Thyroid gland (tissue), 4 donors: ENCODE results near the gene INTS1. TPM values are rescaled to one million over a fixed set of nuclear protein-coding genes. Genes with fewer than 3 reads are reported as not detected.
A peak's percentile ranks its signal among the peaks of the same experiment; 100 is the strongest.

ENCODE experiments used
- DNase-seq, 2 donors: peaks; one replicate each; pipeline ENCODE4 v3.0.0-alpha.2; 2019
- H3K27ac ChIP-seq, 3 donors: fragments of 200-600 bp; sonication (generic); 1 replicate in 2 of 3; 2 replicates in 1 of 3; pipeline ENCODE4 v1.5.1; 2016 to 2019; ENCODE audit warnings: mild to moderate bottlenecking in 1 of 3, moderate library complexity in 1 of 3
- H3K27me3 ChIP-seq: fragments of 200-600 bp; sonication (generic); one replicate; pipeline ENCODE4 v1.5.1; 2019
- H3K36me3 ChIP-seq, 2 donors: fragments of 200-600 bp; sonication (generic); one replicate each; pipeline ENCODE4 v1.5.1; 2016 to 2019
- H3K4me1 ChIP-seq, 2 donors: fragments of 200-600 bp; sonication (generic); one replicate each; pipeline ENCODE4 v1.5.1; 2017 to 2019
- H3K4me3 ChIP-seq, 3 donors: fragments of 200-600 bp; sonication (generic); replicated peaks in 1 of 3; 1 replicate in 2 of 3; 2 replicates in 1 of 3; pipeline ENCODE4 v1.5.1; 2016; ENCODE audit warnings: mild to moderate bottlenecking in 1 of 3
- H3K9me3 ChIP-seq: fragments of 200-600 bp; sonication (generic); one replicate; pipeline ENCODE4 v1.5.1; 2017
- POLR2A ChIP-seq, 2 donors: fragments of 450-650 bp; IDR thresholded peaks; one replicate each; pipeline ENCODE4 v1.6.1; 2017; ENCODE audit warnings: antibody characterized with exemption in 2 of 2, mild to moderate bottlenecking in 2 of 2, moderate library complexity in 1 of 2
- whole genome bisulfite sequencing, 2 donors: methylation state at CpG; one replicate each; pipeline ENCODE4 v1.1.5; 2017; 5-methylcytosine and 5-hydroxymethylcytosine counted together
- intact Hi-C: fragments of 100-400 bp; cut with DNase I; formaldehyde crosslinking; loops from one replicate; pipeline ENCODE4 v1.15.1; 2023
- total RNA-seq, 4 donors: library from RNA; depleted of rRNA; stranded (reverse); fragments of >200 nt; gene quantifications; one replicate each; pipeline ENCODE4 v1.2.3, GENCODE V29; 2016
- TF ChIP-seq, protein P1 (sequence below), 6 experiments: fragments of 200-600 bp in 3 of 6; fragments of 450-650 bp in 3 of 6; sonication (generic) in 3 of 6; IDR thresholded peaks; one replicate each; pipeline ENCODE4 v1.5.1; 2016 to 2019; ENCODE audit warnings: antibody characterized with exemption in 6 of 6, mild to moderate bottlenecking in 2 of 6, inconsistent platforms in 1 of 6, moderate library complexity in 1 of 6

INTS1 gene
- total RNA-seq, 4 donors from 2014 or later = 34.5 to 72.3 (median 65.5) TPM

DNA sequence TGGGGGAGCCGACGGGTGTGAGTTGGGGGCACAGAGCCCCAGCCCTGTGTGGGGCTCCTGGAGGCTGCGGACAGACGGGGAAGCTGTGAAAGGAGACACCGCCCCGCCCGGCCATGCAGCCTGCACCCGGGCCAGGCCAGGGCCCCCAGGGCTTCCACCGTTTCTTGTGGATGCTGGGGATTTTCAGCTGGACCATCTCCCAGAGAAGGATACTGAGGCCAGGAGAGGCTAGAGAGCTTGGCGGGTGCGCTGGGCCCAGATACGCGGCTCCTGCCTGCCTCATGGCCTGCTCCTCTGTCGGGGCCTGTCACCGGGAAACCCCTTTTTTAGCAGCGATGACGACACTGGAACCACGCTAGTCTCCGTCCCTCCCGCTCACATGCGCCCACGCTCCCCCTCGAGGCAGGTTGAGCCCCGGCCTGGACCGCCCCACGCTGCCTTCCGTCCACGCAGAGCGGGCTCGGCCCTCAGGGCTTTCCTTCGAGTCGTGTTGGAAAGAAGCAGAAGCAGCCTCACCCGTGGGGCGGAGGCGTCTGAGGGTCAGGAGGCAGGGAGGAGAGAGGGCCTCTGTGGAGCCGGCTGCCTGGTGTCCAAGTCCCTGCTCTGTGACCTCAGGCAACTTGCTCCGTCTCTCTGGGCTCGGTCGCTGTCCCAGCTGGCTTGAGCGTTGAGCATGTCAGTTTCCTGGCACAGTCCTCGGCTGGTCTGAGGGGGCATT lies 40.1 kb upstream of the INTS1 start:
- Histone ChIP-seq H3K27ac (no peak overlapping the region), H3K27me3 (no peaks in the 10 kb centered on the region), H3K4me3 (no peak overlapping the region), H3K4me1 (no peaks in the 10 kb centered on the region), H3K9me3 (no peaks in the 10 kb centered on the region), H3K36me3 (peaks cover 27% of the 10 kb centered on the region in 2 donors)
- TF ChIP-seq, protein P1, sequence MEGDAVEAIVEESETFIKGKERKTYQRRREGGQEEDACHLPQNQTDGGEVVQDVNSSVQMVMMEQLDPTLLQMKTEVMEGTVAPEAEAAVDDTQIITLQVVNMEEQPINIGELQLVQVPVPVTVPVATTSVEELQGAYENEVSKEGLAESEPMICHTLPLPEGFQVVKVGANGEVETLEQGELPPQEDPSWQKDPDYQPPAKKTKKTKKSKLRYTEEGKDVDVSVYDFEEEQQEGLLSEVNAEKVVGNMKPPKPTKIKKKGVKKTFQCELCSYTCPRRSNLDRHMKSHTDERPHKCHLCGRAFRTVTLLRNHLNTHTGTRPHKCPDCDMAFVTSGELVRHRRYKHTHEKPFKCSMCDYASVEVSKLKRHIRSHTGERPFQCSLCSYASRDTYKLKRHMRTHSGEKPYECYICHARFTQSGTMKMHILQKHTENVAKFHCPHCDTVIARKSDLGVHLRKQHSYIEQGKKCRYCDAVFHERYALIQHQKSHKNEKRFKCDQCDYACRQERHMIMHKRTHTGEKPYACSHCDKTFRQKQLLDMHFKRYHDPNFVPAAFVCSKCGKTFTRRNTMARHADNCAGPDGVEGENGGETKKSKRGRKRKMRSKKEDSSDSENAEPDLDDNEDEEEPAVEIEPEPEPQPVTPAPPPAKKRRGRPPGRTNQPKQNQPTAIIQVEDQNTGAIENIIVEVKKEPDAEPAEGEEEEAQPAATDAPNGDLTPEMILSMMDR (IDR thresholded peaks at IDR 0.05) = no peak
- TF ChIP-seq POLR2A (IDR thresholded peaks at IDR 0.05) = no peak
- WGBS, 2 donors = 78 to 88% methylated on average over 28 to 32 of the region's 41 CpGs
- no peak for DNase-seq
- intact Hi-C loops = no loop called here

DNA sequence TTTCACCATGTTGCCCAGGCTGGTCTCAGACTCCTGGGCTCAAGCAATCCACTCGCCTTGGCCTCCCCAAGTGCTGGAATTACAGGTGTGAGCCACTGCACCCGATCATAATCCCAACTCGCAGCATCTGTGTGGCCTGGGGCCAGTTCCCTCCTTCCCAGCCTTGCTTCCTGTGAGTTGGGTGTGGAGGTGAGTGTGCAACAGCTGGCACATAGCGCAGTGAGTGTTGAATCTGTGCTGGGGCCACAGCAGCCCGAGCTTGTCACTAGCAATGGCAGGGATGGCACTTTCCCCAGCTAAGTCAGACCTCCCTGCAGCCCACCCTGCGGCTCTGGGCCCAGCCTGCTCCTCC lies 39.6 kb upstream of the INTS1 start:
- H3K27me3 ChIP-seq = no peaks in the 10 kb centered on the region
- H3K9me3 ChIP-seq = no peaks in the 10 kb centered on the region
- TF ChIP-seq, protein P1 (IDR thresholded peaks at IDR 0.05) = no peak
- no peak for TF ChIP-seq POLR2A (IDR thresholded peaks at IDR 0.05)
- no peak overlapping the region for H3K27ac ChIP-seq
- H3K36me3 ChIP-seq = peaks cover 27 to 29% of the 10 kb centered on the region in 2 donors
- H3K4me3 ChIP-seq = no peak overlapping the region
- H3K4me1 ChIP-seq = peaks cover 0 to under 1% of the 10 kb centered on the region in 2 donors
- intact Hi-C loops = no loop called here
- 95 to 100% methylated on average over 4 to 6 of the region's 6 CpGs for WGBS, 2 donors
- DNase-seq = no peak

DNA sequence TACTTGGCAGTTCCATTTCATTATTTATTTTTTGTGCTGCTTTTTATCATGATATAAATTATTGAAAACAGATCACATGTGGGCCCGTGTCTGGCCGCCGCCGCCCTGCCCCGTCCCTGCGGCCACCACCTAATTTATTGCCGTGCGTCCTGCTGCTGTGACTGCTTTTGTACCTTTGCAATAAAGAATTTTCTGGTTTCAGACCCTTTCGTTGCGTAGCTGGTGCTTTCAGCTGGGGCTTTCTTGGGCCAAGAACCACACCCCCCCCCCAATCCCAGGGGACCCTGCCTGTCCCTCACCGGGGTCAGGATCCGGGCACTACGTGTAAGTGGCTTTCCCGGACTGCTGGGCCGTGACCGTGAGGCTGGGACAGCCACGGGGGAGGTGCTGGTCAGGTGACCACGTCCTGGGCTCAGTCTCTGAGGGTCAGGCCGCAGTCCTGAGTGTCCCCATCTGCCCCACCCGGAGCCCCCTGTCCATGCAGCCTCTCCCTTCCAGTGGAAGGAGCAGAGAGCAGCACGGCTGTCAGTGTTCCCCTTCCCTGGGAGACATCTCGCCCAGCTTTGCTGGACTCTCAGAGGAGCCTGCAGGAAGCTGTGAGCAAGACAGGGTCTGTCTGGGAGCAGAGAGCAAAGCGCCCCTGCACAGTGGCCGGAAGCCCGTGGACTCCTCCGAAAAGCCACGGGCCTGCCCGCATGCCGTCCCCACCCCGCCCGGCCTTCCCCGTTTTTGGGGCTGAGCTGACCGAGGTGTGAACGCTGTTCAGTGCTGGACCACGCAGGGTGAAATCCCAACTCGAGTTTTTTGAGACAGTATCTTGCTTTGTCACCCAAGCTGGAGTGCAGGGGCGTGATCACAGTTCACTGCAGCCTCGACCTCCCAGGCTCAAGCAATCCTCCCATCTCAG lies 38.9 kb upstream of the INTS1 start:
- Histone ChIP-seq H3K27me3 (no peaks in the 10 kb centered on the region), H3K4me1 (peaks cover 2 to 7% of the 10 kb centered on the region in 2 donors), H3K4me3 (no peak overlapping the region), H3K27ac (no peak overlapping the region), H3K9me3 (no peaks in the 10 kb centered on the region), H3K36me3 (peaks cover 27 to 29% of the 10 kb centered on the region in 2 donors)
- TF ChIP-seq POLR2A (IDR thresholded peaks at IDR 0.05) = no peak
- TF ChIP-seq, protein P1 (IDR thresholded peaks at IDR 0.05) = no peak
- DNase-seq = peak; percentile 57 to 66
- intact Hi-C loops = no loop called here
- WGBS, 2 donors = 57 to 84% methylated on average over 14 to 24 of the region's 38 CpGs

DNA sequence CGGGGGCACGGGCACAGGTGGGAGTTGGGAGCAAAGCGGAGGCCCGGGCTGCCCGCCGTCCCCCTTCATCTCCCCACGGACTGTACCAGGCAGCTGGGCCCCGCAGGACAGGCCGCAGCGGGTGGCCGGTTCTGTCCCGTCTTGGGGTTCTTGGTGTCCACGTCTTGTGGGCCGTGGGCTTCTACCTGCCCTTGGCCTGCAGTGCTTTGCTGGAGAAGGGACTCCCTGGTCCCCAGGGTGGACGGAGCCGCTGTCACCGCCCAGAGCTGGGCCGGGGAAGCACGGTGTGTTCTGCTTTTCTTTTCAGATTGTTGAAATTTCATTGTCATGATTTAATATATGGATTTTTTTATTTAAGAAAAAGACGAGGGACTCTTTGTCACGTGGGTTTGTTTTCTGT lies 38.1 kb upstream of the INTS1 start:
- no peak for TF ChIP-seq POLR2A (IDR thresholded peaks at IDR 0.05)
- TF ChIP-seq, protein P1 (IDR thresholded peaks at IDR 0.05) = no peak
- H3K4me3 ChIP-seq = no peak overlapping the region
- H3K27ac ChIP-seq = no peak overlapping the region
- H3K27me3 ChIP-seq = no peaks in the 10 kb centered on the region
- H3K4me1 ChIP-seq = peaks cover 9 to 14% of the 10 kb centered on the region in 2 donors
- DNase-seq = no peak
- H3K36me3 ChIP-seq = peaks cover 27 to 29% of the 10 kb centered on the region in 2 donors
- WGBS, 2 donors = 93% methylated on average over 21 of the region's 21 CpGs
- H3K9me3 ChIP-seq = no peaks in the 10 kb centered on the region
- intact Hi-C loops = no loop called here
